Lower leg skin (tissue), 4 donors: ENCODE measurements around the gene LRRC23. TPM values are rescaled to one million over a fixed set of nuclear protein-coding genes. Genes with fewer than 3 reads are reported as not detected.
A peak's percentile ranks its signal among the peaks of the same experiment; 100 is the strongest.

ENCODE experiments used
- DNase-seq, 2 donors: peaks; one replicate each; pipeline ENCODE4 v3.0.0-alpha.2; 2019; ENCODE audit warnings: low spot score in 2 of 2
- H3K4me3 ChIP-seq: fragments of 200-600 bp; sonication (generic); 2 replicates; pipeline ENCODE4 v1.5.1; 2017; ENCODE audit warnings: mild to moderate bottlenecking, low read depth; ENCODE audit not compliant: poor library complexity, severe bottlenecking
- CTCF ChIP-seq, 3 donors: fragments of 450-650 bp; IDR thresholded peaks; one replicate each; pipeline ENCODE4 v1.5.1; 2016; ENCODE audit warnings: antibody characterized with exemption in 3 of 3, mild to moderate bottlenecking in 3 of 3, moderate library complexity in 2 of 3
- POLR2A ChIP-seq, 2 donors: fragments of 450-650 bp; IDR thresholded peaks; one replicate each; pipeline ENCODE4 v1.6.1; 2016 to 2017; ENCODE audit warnings: antibody characterized with exemption in 2 of 2, mild to moderate bottlenecking in 1 of 2, moderate library complexity in 1 of 2
- WGBS, 2 donors: methylation state at CpG; one replicate each; pipeline ENCODE4 v1.1.5; 2018; 5-methylcytosine and 5-hydroxymethylcytosine counted together
- intact Hi-C: fragments of 100-400 bp; cut with DNase I; formaldehyde crosslinking; loops from one replicate; pipeline ENCODE4 v1.15.0; 2023; ENCODE audit warnings: low total_unique reads
- total RNA-seq, 4 donors: library from RNA; depleted of rRNA; stranded (reverse); fragments of >200 nt; gene quantifications; one replicate each; pipeline ENCODE4 v1.1.0, GENCODE V29; 2016

Gene LRRC23
- total RNA-seq, 4 donors from 2014 or later, result 6.4 to 11.5 (median 8.2) TPM

GRCh38 chr12:6945613-6946012, 41.0 kb downstream of the LRRC23 start:
- 61 to 80% methylated on average over 9 to 11 of the region's 11 CpGs for WGBS, 2 donors
- intact Hi-C loops, result no loop called here
- DNase-seq, result no peak
- H3K4me3 ChIP-seq, result no peak overlapping the region
- no peak for TF ChIP-seq CTCF (IDR thresholded peaks at IDR 0.05)
- no peak for TF ChIP-seq POLR2A (IDR thresholded peaks at IDR 0.05)

DNA sequence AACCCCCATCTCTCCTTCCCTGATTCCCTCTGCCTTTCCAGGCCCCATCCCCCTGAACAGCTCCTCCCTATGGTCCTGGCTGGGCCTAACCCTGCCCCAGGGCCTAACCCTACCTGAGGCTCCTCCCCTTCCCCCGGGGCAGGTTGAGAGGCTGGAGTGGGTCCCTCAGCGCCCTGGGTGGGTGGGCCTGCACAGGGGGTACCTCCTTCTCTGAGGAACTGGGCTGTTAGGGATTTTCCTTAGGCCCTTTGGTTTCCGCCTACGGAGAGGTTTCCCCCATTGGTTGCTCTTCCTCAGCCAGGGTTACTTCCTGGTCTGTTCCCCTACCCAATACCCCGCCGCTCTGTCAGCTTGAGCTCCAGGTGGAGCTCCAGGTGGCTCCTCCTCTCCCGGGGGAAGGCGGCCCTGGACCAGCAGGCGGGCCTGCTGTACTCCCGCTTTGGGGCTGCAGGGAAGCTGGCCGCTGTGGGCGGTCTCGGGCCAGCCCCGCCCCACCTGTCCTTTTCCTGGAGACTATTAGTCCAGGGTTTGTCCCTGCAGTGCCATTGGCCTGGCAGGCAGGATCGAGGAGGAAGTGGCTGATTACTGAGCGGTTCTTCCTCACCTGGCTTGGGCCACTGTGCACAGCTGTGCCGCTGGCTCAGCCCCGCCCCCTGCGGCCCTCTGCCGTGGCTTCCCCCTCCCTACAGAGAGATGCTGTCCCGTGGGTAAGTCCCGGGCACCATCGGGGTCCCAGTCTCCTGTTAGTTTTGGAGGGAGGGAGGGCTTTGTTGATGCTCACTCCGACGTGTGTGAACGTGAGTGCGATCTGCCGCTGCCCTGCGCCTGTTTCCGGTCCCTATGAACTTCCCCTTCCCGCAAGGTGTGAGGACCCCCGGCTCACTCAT, 41.7 kb downstream of the LRRC23 start:
- no peak for TF ChIP-seq CTCF (IDR thresholded peaks at IDR 0.05)
- 23 to 35% methylated on average over 22 to 26 of the region's 32 CpGs for WGBS, 2 donors
- peak in 1 of 2 donors; percentile 92 for DNase-seq
- H3K4me3 ChIP-seq, result no peak overlapping the region
- intact Hi-C loops, result no loop called here

- intact Hi-C loops, result no loop called here
- TF ChIP-seq CTCF (IDR thresholded peaks at IDR 0.05) (no peak), POLR2A (IDR thresholded peaks at IDR 0.05) (no peak)
- H3K4me3 ChIP-seq, result no peak overlapping the region
- 49 to 55% methylated on average over 8 of the region's 8 CpGs for WGBS, 2 donors
- DNase-seq, result no peak
Observed at GRCh38 chr12:6946920-6947374, 42.3 kb downstream of the LRRC23 start.

GRCh38 chr12:6947615-6948014, 43.0 kb downstream of the LRRC23 start:
- no peak overlapping the region for H3K4me3 ChIP-seq
- TF ChIP-seq CTCF (IDR thresholded peaks at IDR 0.05) (no peak), POLR2A (IDR thresholded peaks at IDR 0.05) (no peak)
- WGBS, 2 donors, result 84 to 87% methylated on average over 8 of the region's 8 CpGs
- intact Hi-C loops, result no loop called here
- DNase-seq, result no peak

GRCh38 chr12:6948873-6949594, 44.4 kb downstream of the LRRC23 start:
- TF ChIP-seq POLR2A (IDR thresholded peaks at IDR 0.05), result no peak
- TF ChIP-seq CTCF (IDR thresholded peaks at IDR 0.05), result no peak
- DNase-seq, result no peak
- intact Hi-C loops, result no loop called here
- 79 to 80% methylated on average over 15 of the region's 15 CpGs for WGBS, 2 donors
- H3K4me3 ChIP-seq, result no peak overlapping the region
